ENCODE results near the gene FBXO28. TPM values are rescaled to one million over a fixed set of nuclear protein-coding genes. Genes with fewer than 3 reads are reported as not detected.
"Not testable (repeated sequence)": the region's sequence is repeated elsewhere in the genome, so short reads cannot be mapped to it uniquely, and the experiment has no call there.

FBXO28 gene
- total RNA-seq, 1 donor from 2014 or later = 32.6 TPM

DNA sequence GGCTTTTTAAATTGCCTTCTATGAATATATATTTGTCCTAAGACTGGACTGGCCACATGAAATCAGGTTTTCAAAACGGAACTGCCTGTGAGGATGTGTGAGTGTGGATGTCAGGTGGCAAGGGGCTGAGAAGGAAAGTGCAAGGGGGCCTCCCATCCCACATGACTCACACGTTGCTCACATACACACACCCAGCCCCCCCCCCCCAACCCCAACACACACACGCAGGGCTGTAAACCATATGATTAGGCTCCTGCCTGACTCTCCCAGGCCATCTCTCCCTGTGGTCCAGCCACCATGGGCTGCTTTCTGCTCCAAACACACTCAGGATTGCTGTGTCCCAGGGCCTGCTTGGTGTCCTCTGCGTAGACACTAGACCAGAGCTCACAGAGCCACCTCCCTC, 91.5 kb downstream of the FBXO28 start:
- Mint-ChIP-seq H3K9me3 (ENCODE audit: unreplicated experiment) (no peaks in the 10 kb centered on the region), H3K4me3 (ENCODE audit: unreplicated experiment) (no peak overlapping the region), H3K36me3 (ENCODE audit: low read depth, unreplicated experiment) (no peaks in the 10 kb centered on the region), H3K27ac (ENCODE audit: unreplicated experiment) (peak overlapping the region; percentile 76), H3K4me1 (ENCODE audit: low read depth, unreplicated experiment) (peaks cover 28% of the 10 kb centered on the region), H3K27me3 (ENCODE audit: low read depth, unreplicated experiment) (no peaks in the 10 kb centered on the region)
- peak overlapping the region; percentile 23 for H3K4me3 ChIP-seq (ENCODE audit: insufficient read depth, low read depth, low read length)
- peak overlapping the region; percentile 38 for H2AFZ ChIP-seq (ENCODE audit: low read depth, low read length)
- peaks cover 33% of the 10 kb centered on the region for H3K4me1 ChIP-seq (ENCODE audit: insufficient read depth, low read length)
- FAIRE-seq (no peak), DNase-seq (ENCODE audit: low read depth) (peak; percentile 82)
- no peaks in the 10 kb centered on the region for H3K9me3 ChIP-seq (ENCODE audit: insufficient read depth, low read depth, low read length)
- no peaks in the 10 kb centered on the region for H3K79me2 ChIP-seq (ENCODE audit: insufficient read depth, low read length)
- peak overlapping the region; percentile 70 for H3K9ac ChIP-seq (ENCODE audit: low read length)
- peak overlapping the region; percentile 69 for H3K27ac ChIP-seq (ENCODE audit: low read depth, low read length)
- no peaks in the 10 kb centered on the region for H3K27me3 ChIP-seq (ENCODE audit: insufficient read depth, low read length)
- H3K36me3 ChIP-seq (ENCODE audit: insufficient read depth, low read length) = no peaks in the 10 kb centered on the region
- TF ChIP-seq EZH2 (IDR thresholded peaks at IDR 0.05; ENCODE audit: insufficient read depth, low read length) = no peak
- TF ChIP-seq, protein P1, sequence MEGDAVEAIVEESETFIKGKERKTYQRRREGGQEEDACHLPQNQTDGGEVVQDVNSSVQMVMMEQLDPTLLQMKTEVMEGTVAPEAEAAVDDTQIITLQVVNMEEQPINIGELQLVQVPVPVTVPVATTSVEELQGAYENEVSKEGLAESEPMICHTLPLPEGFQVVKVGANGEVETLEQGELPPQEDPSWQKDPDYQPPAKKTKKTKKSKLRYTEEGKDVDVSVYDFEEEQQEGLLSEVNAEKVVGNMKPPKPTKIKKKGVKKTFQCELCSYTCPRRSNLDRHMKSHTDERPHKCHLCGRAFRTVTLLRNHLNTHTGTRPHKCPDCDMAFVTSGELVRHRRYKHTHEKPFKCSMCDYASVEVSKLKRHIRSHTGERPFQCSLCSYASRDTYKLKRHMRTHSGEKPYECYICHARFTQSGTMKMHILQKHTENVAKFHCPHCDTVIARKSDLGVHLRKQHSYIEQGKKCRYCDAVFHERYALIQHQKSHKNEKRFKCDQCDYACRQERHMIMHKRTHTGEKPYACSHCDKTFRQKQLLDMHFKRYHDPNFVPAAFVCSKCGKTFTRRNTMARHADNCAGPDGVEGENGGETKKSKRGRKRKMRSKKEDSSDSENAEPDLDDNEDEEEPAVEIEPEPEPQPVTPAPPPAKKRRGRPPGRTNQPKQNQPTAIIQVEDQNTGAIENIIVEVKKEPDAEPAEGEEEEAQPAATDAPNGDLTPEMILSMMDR (IDR thresholded peaks at IDR 0.05; ENCODE audit: insufficient read depth, low read depth, low read length) = no peak
- peak overlapping the region; percentile 80 for H3K4me2 ChIP-seq (ENCODE audit: low read length)
- H4K20me1 ChIP-seq (ENCODE audit: insufficient read depth, low read length) = no peaks in the 10 kb centered on the region

DNA sequence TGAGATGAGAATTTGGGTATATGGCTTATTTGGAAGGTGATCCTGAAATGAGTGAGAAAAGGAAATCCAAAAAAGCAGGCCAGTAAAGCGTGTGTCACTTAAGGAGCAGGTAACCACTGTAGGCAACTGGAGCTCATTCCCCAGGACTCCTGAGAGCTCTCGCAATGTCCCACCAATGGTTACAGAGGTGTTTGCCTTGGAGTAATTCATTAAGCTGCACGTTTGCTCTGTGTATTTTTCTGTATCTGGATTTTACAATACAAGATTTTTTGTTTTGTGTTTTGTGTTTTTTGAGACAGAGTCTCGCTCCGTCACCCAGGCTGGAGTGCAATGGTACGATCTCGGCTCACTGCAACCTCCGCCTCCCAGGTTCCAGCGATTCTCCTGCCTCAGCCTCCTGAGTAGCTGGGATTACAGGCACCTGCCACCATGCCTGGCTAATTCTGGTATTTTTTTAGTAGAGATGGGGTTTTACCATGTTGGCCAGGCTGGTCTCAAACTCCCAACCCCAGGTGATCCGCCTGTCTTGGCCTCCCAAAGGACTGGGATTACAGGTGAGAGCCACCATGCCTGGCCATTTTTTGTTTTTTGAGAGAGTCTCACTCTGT, 92.1 kb downstream of the FBXO28 start:
- H3K4me3 ChIP-seq (ENCODE audit: insufficient read depth, low read depth, low read length); H3K79me2 ChIP-seq (ENCODE audit: insufficient read depth, low read length); FAIRE-seq; DNase-seq (ENCODE audit: low read depth); H3K9me3 ChIP-seq (ENCODE audit: insufficient read depth, low read depth, low read length); H4K20me1 ChIP-seq (ENCODE audit: insufficient read depth, low read length); H3K36me3 ChIP-seq (ENCODE audit: insufficient read depth, low read length); H3K27me3 ChIP-seq (ENCODE audit: insufficient read depth, low read length); H3K9me3 Mint-ChIP-seq (ENCODE audit: unreplicated experiment); H3K4me3 Mint-ChIP-seq (ENCODE audit: unreplicated experiment); H3K36me3 Mint-ChIP-seq (ENCODE audit: low read depth, unreplicated experiment); H3K27me3 Mint-ChIP-seq (ENCODE audit: low read depth, unreplicated experiment): not testable (repeated sequence)
- Histone ChIP-seq H2AFZ (ENCODE audit: low read depth, low read length) (peak overlapping the region; percentile 38), H3K27ac (ENCODE audit: low read depth, low read length) (peak overlapping the region; percentile 69), H3K4me2 (ENCODE audit: low read length) (peak overlapping the region; percentile 80), H3K9ac (ENCODE audit: low read length) (peak overlapping the region; percentile 70), H3K4me1 (ENCODE audit: insufficient read depth, low read length) (peaks cover 33% of the 10 kb centered on the region)
- H3K4me1 Mint-ChIP-seq (ENCODE audit: low read depth, unreplicated experiment) = peaks cover 28% of the 10 kb centered on the region
- H3K27ac Mint-ChIP-seq (ENCODE audit: unreplicated experiment) = peak overlapping the region; percentile 76

DNA sequence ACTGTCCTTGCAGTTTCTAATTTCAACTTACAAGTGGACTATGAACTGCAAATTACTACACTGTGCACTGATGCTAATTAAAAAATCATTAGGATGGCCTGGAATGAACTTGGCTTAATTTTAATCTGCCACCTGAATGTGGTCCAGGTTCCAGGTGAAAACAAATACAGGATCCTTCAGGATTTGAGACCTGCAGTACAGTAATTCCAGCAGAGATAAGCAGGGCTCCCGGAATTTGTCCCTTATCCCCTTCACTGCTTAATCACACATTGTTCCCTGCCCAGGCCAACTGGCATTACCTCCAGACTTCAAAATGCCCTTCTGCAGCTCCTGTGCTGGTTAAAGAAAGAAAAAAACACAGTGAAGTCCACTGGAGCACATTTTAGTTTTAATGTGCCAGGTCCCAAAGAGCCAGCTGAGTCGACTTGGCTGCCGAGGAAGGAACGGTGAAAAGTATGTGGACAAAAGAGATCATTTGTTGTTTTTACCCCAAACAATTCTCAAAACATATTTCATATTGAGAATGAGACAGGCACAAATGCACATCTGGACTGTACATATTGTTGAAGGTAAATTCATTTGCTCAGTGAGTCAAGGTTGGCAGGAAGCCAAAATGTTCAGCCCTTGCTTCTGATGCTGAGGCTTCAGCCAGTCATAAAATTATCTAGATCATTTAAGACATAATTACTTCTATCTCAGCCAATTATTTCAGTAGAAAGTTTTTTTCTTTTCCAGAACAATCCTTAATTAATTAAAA, 97.5 kb downstream of the FBXO28 start:
- no peak overlapping the region for H3K4me3 Mint-ChIP-seq (ENCODE audit: unreplicated experiment)
- H3K27ac Mint-ChIP-seq (ENCODE audit: unreplicated experiment) = no peak overlapping the region
- H3K27me3 ChIP-seq (ENCODE audit: insufficient read depth, low read length) = no peaks in the 10 kb centered on the region
- no peak overlapping the region for H2AFZ ChIP-seq (ENCODE audit: low read depth, low read length)
- no peaks in the 10 kb centered on the region for H3K36me3 Mint-ChIP-seq (ENCODE audit: low read depth, unreplicated experiment)
- H3K79me2 ChIP-seq (ENCODE audit: insufficient read depth, low read length) = no peaks in the 10 kb centered on the region
- peaks cover 10% of the 10 kb centered on the region for H3K4me1 ChIP-seq (ENCODE audit: insufficient read depth, low read length)
- H4K20me1 ChIP-seq (ENCODE audit: insufficient read depth, low read length) = no peaks in the 10 kb centered on the region
- no peaks in the 10 kb centered on the region for H3K36me3 ChIP-seq (ENCODE audit: insufficient read depth, low read length)
- H3K9me3 ChIP-seq (ENCODE audit: insufficient read depth, low read depth, low read length) = no peaks in the 10 kb centered on the region
- peak; percentile 57 for DNase-seq (ENCODE audit: low read depth)
- TF ChIP-seq EZH2 (IDR thresholded peaks at IDR 0.05; ENCODE audit: insufficient read depth, low read length) = no peak
- TF ChIP-seq, protein P1 (IDR thresholded peaks at IDR 0.05; ENCODE audit: insufficient read depth, low read depth, low read length) = no peak
- H3K27ac ChIP-seq (ENCODE audit: low read depth, low read length) = no peak overlapping the region
- no peaks in the 10 kb centered on the region for H3K9me3 Mint-ChIP-seq (ENCODE audit: unreplicated experiment)
- no peak overlapping the region for H3K9ac ChIP-seq (ENCODE audit: low read length)
- H3K27me3 Mint-ChIP-seq (ENCODE audit: low read depth, unreplicated experiment) = no peaks in the 10 kb centered on the region
- H3K4me1 Mint-ChIP-seq (ENCODE audit: low read depth, unreplicated experiment) = peaks cover 20% of the 10 kb centered on the region
- H3K4me2 ChIP-seq (ENCODE audit: low read length) = peak overlapping the region; percentile 46
- H3K4me3 ChIP-seq (ENCODE audit: insufficient read depth, low read depth, low read length) = no peak overlapping the region
- FAIRE-seq = no peak

Other genes starting within 250 kb of the FBXO28 start
- 115 and 132 TPM in 2 replicates for gene DEGS1, start 69.1 kb downstream of the FBXO28 start, total RNA-seq
- 30.6 and 36.2 TPM in 2 replicates for gene NVL, start 216.1 kb downstream of the FBXO28 start, total RNA-seq
- 65.8 and 68.0 TPM in 2 replicates for gene CNIH4, start 242.8 kb downstream of the FBXO28 start, total RNA-seq

Data from astrocyte (in vitro differentiated cells and primary cell).